ENCODE results near the gene PTPRE.

Gene PTPRE

DNA sequence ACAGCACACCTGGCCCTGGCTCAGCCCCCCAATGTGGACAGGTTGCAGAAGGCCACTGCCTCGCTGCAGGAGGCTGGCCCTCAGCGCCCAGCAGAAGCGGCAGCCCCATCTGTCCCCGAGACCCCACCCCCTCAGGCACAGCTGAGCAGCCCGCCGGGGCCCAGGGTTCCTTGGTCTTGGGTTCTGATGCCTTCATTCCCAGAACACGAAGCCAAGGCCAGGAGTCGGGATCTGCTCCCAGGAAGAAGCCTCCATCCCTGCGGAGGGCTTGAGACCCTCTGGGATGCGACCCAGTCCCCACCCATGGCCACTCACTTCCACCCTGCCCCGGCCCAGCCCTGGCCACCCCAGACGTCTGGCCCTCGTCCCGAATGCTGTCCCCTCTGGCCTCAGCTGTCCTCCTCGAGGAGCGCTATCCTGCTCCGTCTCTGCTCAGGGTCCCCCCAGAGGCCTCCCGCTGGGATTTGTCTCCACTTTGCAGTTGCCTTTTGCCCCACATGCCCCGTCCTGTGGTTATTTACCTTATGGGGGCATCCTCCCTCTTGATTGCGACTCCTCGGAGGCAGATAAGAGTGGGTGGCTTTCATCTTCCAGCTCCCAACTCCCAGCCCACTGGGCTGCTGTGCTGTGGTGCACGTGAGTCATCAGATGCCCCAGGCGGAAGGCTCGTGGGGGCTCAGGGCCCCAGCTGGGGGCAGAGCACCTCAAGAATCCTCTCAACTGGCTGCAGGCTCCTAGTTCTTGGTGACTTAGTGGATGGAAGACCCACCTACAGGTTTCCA lies 121.8 kb downstream of the PTPRE start:
- no peak for DNase-seq

DNA sequence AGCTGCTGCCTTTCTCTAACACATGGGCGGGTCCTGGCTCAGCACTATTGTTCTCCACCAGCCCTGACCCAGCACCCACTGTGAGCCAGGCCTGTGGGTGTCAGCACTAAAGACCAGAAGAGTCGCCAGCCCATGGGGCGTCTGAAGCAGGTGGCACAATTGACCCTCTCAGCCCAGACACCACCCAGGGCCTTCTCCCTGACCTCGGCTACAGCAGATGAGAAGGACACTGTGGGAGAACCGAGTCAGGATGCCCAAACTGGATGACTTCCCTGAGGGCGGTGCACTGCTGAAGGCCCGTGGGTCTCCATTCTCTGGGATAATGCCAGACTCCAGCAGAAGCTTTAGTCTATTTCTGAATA lies 122.4 kb downstream of the PTPRE start:
- no peak for DNase-seq

DNA sequence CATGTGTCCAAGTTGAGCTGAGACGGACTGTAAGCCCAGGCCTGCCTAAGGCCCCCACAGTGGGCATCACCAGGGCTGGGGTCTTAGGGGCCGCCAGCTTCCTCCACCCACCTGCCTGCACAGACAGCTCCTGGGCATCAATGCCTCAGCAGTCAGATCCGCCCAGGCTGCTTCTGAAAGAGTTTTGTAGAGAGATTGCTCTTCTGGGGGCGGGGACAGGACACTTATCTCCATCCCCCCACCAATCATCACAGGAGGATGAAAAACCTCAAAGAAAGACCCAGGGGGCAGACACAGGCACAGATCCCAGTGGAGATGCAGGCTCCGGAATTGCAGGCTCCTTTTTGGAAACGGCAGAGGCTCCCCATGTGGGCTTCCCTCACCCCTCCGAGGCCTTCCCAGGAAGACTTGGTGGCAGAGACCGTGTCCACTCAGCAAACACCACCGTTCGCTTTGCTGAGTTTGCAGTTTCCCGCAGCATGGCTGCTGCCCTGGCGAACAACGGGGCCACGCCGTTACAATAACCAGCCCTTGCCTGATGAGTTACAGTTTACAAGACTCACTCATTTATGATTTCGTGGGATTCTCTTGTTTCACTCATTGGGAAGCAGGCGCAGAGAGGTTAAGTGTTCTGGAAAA lies 122.9 kb downstream of the PTPRE start:
- no peak for DNase-seq

DNA sequence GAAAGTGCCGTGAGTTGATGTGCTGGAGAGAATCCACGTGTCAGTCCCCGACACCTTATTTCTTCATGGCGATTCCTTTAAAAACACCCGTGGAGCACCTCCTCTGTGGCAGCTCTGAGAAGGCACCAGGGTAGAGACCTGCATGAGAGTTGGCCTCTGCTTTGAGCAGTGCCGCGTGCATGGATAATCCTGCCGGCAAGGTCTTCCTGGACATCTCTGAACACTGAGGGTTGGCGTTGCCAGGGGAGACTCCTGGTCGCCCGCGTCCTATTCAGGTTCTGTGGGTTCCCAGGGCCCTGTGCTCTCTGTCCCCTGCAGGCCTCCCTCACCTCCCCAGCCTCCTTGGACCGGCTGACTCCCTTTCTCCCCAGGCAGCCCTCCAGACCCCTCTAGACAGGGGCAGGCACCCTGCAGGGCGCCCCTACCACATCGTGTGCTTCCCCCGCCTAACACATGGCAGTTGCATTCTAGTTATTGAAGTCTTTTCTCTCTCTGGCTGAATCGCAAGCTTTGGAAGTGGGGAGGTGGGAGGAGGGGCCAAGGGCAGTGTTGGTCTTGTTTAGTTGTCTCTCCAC lies 123.7 kb downstream of the PTPRE start:
- DNase-seq = no peak

DNA sequence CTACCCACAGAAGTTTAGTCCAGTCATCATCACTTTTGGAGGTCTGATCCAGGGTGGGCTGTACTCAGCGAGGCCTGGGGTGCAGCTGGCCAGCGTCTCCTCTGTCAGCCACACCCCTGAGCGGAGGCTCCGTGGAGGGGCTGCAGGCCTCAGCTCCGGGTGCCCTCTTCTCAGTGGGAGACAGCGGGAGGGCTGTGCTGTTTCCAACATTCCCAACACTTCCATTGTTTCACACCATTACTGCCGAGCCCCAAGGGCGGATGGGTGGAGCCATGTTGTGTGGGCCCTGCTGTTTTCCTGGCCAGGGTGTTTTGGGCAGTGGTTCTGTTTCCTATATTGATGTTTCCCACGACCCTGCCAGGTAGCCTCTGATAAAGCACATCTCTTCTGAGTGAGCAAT lies 124.3 kb downstream of the PTPRE start:
- no peak for DNase-seq

DNA sequence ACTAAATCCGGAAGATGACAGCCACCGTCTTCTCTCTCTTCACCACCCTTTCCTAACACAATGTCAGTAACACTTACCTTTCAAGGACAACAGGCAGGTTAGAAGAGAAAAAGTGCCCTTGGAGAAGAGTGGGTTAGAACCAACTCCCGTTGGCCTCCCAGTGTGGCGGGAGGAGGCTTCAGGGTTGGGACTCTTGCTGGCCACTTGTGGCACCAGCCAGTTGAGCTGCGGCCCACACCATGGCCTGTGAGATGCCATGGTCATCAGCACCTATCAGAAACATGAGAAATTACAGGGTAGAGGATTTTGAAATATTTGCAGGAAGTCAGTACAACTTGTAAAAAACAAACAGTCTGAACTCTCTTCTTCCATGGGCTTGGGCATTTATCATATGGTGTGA lies 125.6 kb downstream of the PTPRE start:
- DNase-seq = no peak

DNA sequence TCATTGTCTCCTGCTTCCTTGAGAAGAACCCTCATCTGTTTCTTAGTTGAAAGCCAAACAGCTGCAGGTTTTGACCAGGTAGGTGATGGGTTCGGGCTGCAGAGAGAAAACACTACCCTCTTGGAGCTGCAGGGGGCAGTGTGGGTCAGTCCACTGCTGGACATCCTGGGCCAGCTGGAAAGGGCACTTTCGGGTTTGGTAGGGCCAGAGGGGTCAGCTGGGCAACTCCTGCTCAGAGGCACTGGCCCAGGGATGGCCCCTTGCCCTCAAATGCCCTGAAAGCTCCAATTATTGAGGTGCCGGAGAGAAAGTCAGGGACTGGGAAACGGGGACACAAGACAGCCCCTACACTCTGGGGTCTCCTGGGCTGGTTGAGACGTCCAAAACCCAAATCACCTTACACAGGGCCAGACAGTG lies 128.7 kb downstream of the PTPRE start:
- peak; percentile 64 to 67 for DNase-seq

DNA sequence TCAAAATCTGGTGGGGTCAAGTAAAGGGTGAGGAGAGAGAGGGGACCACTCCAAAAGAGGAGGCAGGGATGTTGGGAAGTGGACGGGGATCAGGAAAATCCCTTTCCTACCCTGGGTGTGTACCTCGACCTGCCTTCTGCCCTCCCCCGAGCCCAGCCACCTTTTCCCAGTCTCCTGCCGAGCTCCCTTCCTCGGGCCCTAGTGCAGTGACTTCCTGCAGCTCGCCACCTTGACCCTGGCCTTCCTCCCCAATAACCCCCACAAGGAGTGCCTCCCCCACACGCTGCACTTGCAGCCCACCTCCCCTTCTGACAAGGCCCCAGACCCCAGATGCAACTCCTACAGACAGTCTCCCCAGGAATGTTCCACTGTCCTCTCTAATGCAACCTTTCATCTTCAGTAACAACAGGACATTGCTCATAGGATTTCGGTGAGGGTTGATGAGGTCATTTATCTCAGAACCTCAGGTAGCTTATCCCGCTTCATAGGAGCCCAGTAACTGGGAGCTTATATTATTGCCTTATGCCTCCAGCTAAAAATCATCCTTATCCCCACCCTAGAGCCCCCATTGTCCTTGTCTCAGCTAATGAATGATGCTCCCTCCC lies 129.2 kb downstream of the PTPRE start:
- no peak for DNase-seq

DNA sequence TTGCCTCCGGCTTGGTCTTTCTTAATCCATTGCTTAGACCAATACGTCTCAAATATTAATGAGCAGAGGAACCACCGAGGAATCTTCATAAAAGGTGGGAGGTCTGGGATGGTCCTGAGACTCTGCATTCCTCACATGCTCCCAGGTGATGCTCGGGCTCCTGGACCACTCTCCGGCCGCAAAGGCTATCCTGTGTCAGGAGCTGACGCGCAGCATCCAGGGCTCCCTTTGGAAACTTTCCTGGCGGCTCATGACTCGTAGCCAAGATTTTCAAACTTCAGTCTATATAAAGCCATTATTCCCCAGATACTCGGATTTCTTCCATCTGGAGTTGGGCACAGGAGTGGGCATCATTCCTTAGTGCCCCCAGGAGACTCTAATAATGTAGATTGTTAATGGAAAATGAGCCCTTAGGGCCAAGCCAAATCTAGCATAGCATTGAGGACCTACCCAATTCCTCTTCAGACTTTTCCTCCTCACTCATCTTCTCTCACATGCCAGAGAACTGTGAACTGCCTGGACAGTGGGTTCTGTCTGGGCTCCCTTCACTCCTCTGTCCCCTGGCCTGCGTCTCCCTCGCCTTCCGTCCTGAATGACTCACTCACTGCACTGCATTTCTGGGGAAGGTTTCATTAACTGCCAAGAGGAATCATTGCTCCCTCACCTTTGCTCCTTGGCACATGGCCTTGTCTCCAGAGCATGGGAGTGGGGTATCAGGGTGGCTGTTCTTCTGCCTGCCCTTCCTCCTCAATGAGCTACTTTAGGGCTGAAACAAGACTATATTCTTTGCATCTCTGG lies 130.0 kb downstream of the PTPRE start:
- no peak for DNase-seq

DNA sequence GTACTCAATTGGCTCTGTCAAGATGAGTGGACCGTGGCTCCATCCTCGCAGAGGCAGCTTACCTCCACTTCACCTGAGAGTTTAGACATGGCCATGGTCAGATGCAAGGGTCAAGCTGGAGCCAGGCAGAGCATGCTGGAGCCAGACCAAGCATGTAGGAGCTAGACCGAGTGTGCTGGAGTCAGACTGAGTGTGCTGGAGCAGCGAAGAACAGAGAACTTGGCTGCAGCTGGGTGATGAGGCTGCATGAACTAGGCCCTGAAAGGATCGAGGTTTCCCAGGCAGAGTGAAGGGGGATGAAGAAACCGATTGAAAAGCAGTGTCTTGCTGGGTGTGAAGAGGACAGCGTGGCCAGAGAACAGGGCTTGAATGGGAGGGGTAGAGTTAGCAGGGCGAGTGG lies 133.2 kb downstream of the PTPRE start:
- no peak for DNase-seq

DNA sequence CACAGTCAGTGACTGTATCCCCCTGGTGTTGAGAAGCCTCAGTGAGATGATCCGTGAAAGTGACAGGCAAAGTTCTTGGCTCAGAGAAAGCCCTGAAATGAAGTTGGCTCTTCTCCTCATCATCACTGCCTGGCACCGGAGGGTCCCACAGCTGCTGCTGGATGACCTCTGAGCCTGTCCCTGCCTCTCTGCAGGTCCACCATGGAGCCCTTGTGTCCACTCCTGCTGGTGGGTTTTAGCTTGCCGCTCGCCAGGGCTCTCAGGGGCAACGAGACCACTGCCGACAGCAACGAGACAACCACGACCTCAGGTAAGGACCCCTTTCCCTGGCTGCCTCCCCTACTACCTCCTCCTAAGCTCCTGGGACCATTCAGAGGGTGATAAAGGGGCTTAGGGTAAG lies 133.8 kb downstream of the PTPRE start:
- DNase-seq = no peak

DNA sequence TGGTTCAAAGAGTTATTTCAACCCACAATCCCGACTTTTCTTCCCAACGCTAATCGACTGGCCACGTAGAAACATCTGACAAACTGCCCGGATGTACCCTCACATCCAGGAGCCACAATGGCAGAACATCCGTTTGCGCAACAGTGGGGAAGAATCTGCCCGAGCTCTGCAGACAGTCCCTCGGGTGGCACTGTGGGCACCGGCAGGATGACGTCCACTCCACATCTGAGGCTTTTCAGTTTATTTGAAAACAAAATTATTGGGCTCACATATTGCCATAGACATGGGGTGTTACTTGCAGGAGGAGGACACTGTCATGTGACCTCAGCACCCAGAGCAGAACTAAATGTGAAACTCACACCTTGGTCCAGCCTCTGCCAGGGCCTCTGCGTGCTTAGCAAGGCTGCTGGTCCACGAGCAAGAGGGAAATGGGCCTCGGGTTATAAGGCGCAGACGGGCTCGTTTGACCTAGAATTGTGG lies 135.3 kb downstream of the PTPRE start:
- DNase-seq = no peak

DNA sequence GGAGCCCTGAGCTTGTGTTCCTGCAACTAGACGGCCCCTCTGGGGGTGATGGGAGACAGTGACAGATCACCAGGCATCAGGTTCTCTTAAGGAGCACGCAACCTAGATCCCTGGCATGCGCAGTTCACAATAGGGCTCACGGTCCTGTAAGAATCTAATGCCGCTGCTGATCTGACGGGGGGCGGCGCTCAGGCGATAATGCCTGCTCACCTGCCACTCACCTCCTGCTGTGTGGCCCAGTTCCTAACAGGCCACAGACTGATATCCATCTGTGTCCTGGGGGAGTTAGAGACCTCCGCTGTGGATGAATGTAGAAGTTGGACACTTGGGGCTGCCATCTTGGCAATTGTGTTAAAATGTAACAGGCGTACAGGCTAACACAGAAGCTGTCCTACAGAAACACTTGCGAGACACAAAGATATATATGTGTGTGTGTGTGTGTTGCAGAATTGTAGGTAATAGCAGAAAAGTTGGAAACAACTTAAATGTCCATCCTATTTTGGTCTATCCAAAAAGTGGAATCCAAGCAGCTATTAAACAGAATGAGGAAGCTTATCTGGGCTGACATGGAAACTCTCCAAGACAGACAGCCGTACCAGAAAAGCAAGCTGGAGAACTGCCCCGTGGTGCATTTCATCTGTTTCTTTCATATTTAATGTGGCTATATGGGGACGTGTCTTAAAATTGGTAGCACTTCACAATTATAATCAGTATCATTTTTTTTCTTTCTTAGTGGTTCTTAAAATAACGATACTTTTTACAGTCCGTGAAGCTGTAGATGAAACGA lies 136.5 kb downstream of the PTPRE start:
- no peak for DNase-seq

DNA sequence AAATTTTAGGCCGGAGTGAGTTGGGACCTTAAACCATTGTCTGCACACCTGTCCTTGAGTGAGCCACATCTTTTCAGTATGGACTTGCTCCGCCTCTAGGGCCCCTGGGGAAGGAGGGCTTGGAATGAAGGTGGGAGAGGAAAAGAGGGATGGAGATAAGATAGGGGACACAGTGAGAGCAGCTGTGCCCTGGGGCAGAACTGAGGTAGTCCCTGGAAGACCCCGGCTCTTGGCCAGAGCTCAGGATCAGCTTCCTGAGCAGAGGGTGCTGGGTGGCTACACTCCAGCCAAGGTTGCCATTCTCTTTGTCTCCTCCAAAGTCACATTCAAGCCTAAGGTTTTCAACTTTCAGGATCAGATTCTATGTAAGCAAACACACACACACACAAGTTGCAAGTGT lies 137.3 kb downstream of the PTPRE start:
- no peak for DNase-seq

DNA sequence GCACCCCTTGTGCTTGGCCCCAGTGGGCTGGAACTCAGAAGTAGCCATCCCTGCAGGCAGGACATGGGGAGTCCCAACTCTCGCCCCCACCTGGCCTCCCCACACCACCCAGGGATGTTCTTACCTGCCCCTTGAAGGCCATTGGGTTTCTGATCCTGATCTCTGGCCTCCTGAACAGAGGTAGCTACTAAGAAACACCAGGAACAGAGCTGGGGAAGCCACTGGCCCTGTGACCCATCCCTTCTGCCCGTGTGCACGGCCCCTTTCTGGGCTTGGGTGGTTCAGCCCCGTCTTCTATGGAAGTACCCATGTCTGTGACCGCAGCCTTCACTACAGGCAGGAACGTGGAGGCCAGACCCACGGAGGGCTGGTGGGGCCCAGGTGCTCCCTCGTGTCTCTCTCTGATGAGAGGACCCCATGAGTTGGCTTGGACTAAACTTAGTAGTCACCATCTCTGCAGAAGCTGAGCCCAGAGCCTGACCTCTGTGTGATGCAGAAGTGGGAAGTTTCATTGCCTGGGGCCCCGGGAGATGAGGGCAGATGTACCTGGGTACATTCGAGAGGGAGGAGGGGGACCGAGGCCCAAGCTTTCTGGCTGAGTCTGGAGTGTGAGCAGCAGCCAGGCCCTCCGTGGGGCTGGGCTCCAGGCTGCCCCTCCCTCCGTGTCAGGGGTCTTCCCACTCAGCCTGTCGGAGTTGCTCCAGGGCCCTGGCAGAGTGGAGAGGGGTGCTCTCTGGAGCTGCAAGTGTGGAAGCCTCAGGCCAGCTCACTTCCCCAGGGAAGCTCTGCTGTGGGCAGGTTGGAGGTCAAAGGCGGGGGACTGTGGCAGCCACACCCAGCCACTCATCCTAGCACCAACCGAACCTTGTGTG lies 138.3 kb downstream of the PTPRE start:
- DNase-seq = no peak

DNA sequence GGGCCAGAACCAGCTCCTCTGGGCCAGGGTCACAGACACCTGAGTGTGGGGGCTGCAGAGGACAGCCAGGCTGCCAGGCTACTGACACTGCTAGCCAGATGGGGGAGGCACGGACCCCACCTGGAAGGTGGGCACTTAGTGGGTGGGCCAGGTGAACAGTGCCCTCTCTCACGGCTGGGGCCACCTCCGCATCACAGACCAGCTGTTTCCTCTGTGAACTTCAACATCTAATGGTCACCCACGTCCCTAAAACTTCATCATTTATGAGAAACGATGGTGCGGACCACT lies 138.9 kb downstream of the PTPRE start:
- DNase-seq = no peak

DNA sequence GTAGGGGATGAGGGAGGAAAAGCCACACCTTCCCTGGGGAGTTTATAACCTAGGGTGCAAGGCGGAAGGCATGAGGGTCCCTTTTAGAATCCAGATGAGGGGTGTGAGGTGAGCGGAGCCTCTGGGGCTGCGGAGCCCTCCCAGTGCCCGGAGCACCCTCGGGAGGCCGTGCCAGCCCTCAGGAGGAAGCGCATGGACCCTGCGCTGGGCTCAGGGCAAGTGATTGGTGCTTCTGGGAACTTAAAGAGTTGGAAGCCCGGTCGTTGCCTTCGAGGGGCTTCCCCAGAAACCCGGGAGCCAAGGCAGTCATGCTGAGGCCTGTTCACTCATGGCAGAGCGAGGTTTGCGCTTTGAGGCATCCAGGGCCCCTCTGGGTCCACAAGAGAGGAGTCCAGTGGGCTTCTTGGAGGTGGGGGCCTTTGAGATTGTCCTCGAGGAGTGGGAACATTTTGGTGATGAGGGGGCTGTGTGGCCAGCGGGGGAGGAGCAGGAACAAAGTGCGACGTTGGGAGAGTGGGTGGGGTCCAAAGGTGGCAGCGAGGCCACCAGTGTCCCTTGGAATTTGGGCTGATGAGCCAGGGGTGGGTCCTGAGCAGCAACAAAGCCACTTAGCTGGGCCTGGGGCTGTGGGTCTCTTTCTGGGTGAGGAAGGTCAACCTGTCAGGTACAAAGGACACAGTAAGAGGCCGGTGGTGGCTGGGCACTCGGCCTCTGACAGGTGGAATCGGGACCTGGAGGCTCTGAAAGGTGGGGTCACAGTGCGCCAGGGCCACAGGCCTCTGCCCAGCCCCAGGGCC lies 139.5 kb downstream of the PTPRE start:
- no peak for DNase-seq

DNA sequence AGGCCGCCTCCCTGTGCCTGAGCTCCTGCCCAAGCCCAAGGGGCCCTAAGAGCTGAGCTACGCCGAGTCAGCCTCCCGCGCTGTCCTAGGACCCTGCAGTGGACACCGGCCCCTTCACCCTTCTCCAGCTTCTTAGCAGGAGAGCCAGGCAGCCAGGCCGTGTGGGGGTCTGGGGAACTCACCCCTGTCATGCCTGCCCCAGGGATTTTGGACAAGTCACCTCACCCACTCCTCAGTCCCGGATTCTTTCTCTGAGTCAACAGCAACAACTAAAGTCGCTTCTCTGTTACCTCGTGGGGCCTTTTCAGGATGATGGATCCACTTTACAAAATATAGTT lies 140.0 kb downstream of the PTPRE start:
- no peak for DNase-seq

DNA sequence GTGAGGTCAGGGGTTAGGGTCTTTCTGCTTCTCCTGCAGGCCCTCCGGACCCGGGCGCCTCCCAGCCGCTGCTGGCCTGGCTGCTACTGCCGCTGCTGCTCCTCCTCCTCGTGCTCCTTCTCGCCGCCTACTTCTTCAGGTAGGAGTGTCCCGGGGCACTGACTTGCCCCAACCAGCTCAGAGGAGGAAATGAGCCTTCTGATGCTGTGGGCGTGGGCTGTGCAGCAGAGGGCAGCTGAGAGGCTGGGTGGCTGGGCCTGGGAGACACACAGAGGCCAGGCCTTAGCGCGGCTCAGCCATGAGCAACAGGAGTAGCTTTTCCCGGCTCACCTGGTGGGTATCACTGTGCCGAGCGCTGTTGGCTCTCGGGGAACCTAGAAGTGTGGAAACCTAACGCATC lies 140.4 kb downstream of the PTPRE start:
- DNase-seq = peak; percentile 69 to 70

DNA sequence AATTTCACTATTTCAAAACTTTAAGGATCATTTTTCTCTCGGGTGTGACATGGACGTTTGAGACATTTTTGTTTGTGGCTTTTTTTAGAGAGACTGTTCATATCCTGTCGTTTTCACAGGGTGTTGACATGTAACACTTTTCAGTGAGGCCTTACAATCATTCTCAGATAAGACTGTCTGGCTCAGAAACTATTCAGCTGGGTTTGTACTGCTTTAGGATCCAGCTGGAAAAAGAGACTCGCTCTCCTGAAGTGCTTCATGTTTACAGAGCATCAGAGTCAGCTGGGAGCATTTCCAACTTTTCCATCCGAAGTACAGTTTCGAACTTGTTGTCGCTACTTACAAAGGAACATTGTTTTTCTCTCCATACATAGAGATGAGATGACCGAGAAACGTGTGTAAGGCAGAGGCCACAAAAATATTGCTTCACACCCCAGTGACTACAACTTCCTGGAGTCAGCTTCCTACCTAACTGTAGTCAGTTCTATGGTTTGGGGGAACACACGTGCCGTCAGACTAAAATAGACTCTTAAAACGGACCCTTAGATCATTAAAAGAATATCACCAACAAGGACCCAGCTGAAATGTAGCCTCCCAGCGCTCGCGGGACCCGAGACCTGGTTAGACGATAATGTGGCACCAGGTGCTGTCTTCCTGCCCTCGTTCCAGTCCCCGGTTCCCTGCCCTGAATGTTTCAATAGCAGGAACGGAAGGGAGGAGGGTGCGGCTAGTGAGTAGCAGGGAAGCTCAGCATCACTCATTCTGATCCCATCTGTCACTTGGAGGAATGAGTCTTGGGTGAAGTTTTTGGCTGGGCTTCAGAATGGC lies 141.3 kb downstream of the PTPRE start:
- peak in 1 of 2 donors; percentile 17 for DNase-seq

All from stimulated activated CD4-positive, alpha-beta T cell treated with anti-CD3 and anti-CD28 coated beads, Interleukin-2, amount 100 ng/mL, for 48 hours (primary cell).